NCI-H345 (cell line): ENCODE data around the gene ZMAT2.
"Not testable (repeated sequence)": the region's sequence is repeated elsewhere in the genome, so short reads cannot be mapped to it uniquely, and the experiment has no call there.

Experiments
- DNase-seq: peaks from one replicate; lab custom pipeline; 2025; lab: John Stamatoyannopoulos, UW

Gene ZMAT2, protein sequence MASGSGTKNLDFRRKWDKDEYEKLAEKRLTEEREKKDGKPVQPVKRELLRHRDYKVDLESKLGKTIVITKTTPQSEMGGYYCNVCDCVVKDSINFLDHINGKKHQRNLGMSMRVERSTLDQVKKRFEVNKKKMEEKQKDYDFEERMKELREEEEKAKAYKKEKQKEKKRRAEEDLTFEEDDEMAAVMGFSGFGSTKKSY

DNA sequence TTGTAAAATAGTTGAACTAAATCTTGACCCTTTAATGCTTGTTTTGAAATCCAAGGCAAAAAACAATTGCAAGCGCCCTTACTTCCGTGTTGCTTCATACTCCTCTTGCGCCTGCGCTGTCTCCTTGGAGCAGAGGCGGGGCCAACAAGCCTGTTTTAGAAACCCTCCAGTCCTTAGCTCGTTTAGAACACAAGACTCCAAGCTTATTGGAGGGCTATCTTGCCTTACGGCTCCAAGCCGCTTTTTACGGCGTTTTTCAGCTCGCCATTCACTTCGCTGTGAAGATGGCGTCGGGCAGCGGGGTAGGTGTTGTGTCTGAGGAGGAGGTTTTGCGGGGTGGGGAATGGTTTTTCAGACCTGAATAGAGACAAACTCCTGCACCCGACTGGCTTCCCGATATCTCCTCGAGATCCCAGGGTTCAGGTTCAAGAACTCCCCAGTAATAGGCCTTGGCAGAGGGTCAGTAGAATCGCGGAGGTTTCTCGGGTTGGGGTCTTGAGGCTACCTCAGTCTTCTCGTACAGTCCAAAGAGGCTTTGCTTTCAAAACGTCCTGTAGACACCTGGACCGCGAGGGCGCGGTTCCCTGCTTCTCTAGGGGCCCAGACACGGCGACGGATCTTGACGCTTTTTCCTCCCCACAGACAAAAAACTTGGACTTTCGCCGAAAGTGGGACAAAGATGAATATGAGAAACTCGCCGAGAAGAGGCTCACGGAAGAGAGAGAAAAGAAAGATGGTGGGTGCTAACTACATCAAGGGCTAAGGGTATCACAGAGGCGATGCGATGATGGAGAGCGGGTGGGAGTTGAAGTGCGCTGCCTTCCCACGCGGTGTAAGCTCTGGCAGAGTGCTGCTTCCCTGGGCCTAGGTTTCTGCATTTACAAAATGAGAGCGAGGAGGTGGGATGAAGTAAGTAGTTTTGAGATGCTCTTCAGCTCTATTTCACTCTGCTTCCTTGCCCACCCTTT is at the start of gene ZMAT2:
TSS of gene ZMAT2 (plus strand) at position 271 of the 968 bp plus-strand sequence. CDS start at position 285, 14 bp downstream.
- DNase-seq: peak; percentile 98

DNA sequence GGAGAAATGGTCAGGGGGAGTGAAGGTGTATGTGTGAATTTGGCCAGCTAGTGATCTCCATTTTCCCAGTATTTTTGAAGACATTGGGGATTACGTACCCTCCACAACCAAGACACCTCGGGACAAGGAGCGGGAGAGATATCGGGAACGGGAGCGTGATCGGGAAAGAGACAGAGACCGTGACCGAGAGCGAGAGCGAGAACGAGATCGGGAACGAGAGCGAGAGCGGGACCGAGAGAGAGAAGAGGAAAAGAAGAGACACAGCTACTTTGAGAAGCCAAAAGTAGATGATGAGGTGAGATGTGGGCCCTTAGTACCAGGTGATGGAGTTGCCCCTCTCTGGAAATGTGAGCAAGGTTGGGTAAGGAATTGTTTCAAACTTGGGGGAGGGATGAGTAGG is 41.4 kb upstream of the ZMAT2 start:
- DNase-seq: no peak

DNA sequence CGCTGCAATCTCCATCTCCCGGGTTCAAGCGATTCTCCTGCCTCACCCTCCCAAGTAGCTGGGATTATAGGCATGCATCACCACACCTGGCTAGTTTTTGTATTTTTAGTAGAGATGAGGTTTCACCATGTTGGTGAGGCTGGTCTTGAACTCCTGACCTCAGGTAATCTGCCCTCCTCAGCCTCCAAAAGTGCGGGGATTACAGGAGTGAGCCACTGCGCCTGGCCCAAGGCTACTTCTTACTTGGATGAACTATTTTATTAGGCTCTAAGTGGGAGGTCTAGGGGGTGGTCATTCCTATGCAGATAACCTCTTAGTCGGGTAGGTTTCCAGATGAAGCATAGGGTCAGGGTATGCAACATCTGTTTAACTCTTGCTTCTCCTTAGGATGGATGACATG is 39.9 kb upstream of the ZMAT2 start:
- not testable (repeated sequence) for DNase-seq

DNA sequence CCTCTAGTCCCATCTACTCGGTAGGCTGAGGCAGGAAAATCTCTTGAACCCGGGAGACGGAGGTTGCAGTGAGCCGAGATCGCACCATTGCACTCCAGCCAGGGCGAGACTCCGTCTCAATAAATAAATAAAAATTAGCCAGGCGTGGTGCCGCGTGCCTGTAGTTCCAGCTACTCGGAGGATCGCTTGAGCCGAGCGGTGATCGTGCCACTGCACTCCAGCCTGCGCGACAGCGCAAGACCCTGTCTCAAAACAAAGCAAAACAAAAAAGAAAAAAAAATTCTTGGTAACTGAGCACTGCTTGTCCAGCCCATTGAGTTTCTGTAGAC is 36.3 kb upstream of the ZMAT2 start:
- DNase-seq: no peak

DNA sequence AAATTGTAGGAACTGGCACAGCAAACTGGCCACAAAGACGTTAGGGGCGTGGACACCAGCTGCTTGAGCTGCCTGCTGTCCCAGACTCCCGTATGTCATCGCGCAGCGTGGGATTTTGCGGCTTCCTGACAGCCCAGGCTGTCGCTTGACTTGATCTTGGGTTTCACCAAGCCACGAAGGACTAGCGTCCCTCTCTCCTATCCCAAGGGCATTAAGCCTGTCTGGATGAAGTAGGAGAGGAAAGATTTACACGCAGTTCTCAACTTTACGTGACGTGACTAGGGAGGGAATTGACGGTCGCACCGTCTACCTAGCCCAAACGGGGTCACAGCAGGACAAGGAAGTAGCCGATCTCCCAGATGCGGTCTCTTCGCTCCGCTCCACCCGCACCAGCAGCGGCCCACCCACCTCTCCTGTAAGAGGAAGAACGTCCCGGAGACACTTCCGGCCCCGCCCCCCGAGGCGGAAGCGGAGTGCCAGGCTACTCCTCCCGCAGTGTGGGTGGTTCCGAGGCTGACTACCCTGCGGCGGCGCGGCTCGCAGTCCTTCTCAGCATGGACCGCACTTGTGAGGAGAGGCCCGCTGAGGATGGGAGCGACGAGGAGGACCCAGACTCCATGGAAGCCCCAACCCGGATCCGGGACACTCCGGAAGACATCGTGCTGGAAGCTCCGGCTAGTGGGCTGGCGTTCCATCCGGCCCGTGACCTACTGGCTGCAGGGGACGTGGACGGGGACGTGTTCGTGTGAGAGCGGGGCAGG is 35.7 kb upstream of the ZMAT2 start, which contains the start of gene WDR55:
TSS of gene WDR55 (plus strand) at position 546 of the 761 bp plus-strand sequence. CDS start at position 555, 9 bp downstream.
- peak; percentile 96 for DNase-seq

DNA sequence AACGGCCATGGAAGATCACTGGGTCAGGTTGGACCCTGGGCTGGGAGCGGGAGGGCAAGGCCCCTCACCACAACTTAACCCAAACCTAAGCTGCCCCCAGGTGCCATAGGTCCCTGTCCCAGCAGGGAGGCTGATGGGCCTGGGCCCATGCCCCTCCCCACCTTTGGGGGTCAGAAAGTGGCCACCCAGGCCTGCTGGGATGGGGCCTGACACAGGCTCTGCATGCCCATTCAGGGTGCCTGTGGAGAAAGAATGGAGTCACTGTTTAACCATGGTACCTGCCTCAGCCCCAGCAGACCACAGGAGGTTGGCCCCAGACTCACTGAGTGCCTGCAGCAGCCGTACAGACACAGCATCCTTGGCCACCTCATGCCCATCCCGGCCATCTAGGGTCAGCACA is 29.2 kb upstream of the ZMAT2 start:
- not testable (repeated sequence) for DNase-seq

DNA sequence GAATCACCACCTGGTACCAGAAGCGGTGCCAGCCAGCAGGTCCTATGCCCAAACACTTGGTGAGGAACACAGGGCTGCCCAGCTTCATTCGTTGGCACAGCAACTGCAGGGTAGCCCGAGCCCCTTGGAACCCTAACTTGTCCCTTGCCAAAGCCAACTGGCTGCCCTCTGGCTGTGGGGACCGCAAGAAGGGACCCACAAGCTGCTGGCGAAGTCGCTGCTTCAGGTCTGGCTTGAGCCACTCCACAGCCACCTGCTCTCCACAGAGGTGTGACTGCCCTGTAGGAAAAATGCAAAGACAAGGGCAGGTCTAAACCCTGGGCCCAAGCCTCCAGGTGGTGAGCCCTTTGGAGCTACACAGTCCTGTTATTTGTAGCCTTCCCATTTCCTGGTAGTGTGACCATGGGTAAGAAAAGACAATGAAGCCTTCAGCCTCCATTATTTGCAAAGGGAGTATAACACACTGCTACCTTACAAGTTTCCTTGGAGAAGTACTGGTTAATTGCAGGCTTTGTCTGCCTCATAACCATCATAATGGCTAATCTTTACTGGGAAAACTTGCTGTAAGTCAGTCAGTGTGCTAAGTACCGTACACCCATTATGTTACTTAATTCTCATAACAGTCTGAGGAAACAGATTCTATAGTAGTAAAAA is 28.6 kb upstream of the ZMAT2 start:
- no peak for DNase-seq

DNA sequence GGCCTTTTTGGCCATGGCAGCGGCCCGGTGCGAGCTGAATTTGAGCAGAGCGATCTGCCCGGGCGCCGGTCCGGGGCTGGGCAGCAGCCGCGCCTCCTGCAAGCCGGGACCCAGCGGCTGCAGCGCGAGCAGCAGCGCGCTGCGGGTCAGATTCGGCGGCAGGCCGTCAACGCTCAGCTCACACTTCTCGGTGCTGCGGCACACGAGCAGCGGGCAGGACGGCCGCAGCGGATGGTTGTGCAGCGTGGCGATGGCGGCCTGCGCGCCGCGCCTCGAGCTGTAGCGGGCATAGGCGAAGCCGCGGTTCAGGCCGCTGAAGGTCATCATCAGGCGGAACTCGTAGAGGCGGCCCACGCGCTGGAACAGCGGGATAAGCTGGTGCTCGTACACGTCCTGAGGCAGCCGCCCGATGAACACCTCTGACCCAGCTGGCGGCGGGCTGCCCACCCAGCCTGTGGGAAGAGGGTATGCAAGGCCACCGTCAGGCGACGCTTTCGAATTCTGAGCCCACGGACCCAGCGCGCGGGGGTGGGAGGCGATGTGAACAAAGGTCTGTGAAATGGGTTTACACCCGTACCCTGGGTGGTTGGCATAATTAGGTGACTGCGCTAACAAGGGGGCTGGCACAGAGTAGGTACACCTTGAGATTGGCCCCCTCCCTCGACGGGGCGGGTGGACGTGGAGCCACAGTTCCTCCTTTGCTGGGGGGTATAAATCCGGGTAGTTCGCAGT is 27.6 kb upstream of the ZMAT2 start:
- peak; percentile 1 for DNase-seq

DNA sequence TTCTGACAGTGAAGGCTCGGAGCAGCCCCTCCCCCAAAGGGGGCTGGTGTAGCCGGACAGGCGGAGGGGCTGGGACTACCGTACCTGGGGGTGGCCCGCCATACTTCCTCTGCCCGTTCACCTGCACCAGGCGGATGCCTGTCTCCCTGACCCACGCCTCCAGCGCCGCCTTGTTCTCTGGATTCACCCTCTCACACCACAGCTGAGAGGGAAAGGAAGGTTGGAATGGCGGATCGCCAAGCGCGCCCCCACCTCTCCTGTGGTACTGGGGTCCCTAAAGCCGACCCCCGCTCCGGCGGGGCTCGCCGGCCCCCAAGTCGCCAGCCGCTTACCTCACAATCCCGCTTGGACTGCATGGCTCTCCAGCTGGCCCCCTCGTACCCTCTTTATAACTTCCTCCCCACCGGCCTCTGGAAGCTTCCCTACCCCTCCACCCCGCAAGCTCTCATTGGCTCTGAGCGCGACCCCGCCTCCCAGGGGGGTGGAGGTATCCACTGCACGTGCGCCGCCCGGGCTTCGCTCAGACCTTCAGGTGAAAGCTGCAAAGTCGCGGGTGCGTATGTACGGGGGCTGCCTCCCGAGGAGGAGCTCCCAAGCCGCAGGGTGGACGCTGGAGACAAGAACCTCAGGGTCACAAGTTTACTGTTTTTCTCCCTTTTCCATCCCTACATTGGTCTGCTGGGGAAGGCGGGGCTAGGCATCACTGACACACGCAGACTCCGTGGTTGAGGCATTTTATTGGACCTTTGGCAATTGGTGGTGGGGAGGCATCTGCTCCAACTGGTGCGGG is 26.9 kb upstream of the ZMAT2 start, which contains the start of gene DND1:
TSS of gene DND1 (minus strand) at position 390 of the 790 bp plus-strand sequence. CDS start at position 356, 34 bp downstream.
- DNase-seq: no peak

DNA sequence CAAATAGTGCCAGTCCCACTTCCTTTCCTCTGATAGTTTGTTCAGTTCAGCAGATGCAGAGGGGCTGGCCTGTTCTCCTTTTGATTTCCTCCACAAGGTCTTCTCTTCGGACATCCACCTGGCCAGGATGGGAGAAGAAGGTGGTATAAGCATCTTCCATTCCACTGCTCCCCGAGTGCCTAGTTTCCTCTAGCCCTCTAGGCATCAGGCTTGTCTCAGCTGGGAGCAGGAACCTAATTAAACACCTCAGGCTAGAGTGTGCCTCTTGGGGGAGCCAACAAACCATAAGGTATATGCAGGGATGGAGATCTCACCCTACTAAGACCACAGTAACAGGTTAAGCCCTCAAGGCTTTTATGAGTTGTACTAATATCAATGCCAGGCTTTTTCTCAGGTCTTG is 26.0 kb upstream of the ZMAT2 start:
- DNase-seq: no peak

DNA sequence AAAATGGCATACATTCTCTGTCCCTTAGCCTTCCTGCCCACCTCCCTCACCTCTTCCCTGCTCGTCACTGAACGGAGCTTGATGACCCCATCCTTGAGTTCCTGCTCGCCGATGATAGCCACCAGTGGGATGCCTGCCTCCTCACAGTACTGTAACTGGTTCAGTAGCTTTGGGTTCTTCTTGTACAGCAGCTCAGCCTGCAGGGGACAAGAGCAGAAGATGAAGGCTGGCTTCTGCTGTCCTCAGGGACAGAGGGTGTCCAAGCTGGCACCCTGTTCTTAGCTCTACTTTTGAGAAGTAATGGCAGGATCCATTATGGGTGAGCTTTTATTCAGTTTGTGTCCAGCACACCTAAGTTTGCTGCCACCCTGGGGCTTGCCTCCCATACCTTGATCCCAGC is 25.6 kb upstream of the ZMAT2 start:
- no peak for DNase-seq

DNA sequence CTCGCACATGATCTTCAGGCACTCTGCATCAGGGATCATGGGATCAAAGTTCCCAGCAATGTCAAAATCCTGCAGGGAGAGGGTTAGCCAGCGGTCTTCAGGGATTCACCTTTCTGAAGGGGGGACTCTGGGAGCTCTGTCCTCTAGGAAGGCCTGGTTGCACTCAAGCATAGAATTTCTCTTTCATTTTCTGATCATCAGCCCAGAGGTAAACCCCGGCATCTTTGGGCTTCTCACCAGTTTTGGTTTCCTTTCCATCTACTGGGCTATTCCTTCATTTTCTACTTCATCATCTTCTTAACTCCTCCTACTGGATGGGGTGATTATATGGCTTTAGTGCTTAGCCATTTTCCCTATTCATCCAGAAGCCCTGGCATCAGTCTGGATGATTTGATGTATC is 22.3 kb upstream of the ZMAT2 start:
- no peak for DNase-seq

DNA sequence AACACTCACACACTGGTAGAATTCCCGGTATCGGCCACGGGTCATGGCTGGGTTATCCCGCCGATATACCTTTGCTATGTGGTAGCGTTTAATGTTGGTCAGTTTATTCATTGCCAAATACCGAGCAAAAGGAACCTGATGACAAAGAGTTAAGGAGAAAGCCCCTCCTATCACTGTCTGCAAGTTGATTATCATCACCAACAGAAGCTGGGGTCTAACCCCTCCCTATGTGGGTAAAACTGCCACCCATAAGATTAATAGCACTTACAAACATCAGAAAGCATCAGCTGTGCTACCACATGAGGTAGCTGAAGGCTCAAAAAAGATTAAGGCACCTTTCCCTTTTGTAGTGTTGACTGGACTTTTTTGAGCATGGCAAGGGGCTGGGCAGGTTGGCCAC is 21.3 kb upstream of the ZMAT2 start:
- no peak for DNase-seq

DNA sequence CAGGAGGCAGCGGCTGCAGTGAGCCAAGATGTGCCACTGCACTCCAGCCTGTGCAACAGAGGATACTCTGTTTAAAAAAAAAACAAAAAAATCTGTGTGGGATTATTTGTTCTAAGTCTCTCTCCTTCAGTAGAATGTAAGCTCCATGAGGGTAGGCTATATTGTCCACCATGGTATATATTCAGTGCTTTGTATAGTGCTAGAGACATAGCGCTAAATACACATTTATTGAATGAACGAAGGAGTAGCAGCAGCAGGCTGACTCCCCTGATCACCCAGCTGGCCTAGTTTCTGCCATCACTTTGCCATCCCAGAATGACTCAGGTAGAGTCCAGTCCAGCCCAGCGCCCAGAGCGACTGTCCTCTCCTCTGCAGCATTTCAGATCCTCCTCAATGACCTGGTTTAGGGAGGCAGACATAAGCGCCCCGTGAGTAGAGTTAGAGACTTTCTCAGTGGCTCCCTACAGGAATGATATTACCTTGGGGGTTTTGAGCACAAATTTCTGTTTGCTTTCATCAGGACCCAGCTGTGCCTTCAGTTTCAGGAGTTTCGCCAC is 9.8 kb upstream of the ZMAT2 start:
- no peak for DNase-seq

DNA sequence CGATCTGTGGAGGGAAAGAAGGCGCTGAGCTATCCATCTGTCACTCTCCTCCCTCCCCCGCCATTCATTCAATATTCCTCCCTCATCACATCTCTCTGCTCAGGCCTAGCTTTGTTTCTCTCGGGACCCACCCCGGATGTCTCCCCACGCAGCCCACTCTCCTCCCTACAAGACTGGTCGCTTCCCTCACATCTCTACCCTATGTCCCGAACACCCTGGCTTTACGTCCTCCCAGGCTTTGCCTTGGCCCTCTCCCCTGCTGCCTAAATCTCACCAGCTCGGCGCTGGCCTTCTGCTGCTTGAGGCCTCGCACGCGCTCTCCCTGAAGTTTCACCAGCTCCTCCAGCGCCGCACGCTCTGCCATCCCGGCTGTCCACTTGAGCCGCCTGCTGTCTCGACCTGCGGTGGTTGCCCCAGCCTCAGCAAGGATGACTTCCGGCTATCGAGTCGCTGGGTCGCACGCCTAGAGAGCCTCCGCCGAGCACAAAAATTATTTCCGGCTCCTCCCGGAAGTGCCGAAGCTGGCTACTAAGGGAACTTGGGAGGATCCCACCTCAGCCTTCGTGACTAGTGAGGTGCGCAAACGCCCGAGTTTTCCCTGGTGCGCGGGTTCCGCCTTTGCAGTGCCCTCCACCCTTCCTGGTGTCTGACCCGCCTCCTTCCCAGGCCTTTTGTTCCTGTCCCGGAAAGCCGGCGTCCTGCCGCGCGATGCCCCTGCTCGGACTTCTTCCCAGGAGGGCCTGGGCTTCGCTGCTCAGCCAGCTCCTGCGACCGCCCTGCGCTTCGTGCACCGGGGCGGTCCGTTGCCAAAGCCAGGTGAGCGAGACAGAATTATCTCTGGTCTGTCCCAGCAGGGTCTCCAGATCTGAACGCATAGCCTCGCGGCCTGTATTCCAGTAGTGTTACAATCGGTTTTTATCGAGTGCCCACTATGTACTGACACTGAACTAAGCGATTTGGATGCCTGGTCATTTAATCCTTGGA is 9.0 kb upstream of the ZMAT2 start, which contains the start of the genes HARS1 and HARS2:
TSS of gene HARS1 (minus strand) at position 430 of the 984 bp plus-strand sequence. CDS start at position 364, 66 bp downstream.
TSS of gene HARS2 (plus strand) at position 515 of the 984 bp plus-strand sequence. CDS start at position 709, 194 bp downstream.
- DNase-seq: peak; percentile 95

DNA sequence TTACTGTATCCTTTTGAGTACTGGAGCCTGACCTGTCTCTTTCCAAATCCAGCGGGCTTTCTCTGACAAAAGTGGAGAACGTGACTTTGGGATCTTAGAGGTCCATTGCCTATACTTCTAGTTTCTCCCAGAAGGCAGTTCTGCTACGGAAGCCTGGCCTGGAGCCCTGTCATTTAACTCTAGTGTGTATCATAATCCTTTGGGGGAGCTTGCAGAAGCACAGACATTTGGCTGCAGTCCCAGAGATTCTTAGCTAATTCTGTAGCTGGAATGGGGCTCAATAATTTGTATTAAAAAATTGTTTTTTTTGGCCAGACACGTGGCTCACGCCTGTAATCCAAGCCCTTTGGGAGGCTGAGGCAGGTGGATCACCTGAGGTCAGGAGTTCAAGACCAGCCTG is 6.0 kb upstream of the ZMAT2 start:
- no peak for DNase-seq

DNA sequence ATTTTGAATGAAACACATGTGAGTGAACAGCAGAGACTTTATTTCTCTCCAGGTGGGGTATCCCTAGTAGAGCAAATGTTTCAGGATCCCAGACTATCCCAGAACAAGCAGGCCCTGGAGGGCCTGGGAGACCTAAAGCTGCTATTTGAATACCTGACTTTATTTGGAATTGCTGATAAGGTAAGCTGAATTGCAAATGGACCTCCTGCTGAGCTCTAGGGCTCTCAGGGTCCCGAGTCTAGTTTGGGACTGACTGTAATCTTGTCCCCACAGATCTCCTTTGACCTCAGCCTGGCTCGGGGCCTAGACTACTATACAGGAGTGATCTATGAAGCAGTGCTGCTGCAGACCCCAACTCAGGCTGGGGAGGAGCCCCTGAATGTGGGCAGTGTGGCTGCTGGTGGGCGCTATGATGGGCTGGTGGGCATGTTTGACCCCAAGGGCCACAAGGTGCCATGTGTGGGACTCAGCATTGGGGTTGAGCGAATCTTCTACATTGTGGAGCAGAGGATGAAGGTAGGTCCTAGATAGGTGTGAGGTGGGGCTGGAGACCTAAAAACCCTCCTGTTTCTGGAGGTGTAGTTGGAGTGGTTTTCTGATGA is 3.3 kb upstream of the ZMAT2 start:
- DNase-seq: no peak

DNA sequence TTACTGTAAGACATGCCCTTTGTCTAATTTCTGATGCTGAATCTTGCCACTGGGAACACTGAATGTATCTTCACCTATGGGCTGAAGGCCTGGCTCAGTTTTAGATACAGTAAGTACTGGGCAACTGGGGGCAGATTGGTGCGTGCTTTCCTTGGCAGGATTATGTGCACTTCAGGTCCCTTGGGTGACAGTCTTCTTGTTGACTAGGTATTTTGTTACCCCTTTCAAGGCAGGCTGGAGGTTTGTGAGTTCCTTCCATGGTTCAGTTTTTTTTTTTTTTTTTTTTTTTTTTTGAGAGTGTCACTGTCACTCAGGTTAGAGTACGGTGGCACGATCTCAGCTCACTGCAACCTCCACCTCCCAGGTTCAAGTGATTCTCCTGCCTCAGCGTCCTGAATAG is 7.6 kb downstream of the ZMAT2 start:
- no peak for DNase-seq
